ENCODE measurements around the gene BTG1. TPM values are rescaled to one million over a fixed set of nuclear protein-coding genes. Genes with fewer than 3 reads are reported as not detected.
A peak's percentile ranks its signal among the peaks of the same experiment; 100 is the strongest.
"Not testable (repeated sequence)": the region's sequence is repeated elsewhere in the genome, so short reads cannot be mapped to it uniquely, and the experiment has no call there.

Gene BTG1
- polyA plus RNA-seq, 3 donors: 189 to 242 (median 192) TPM

GRCh38 chr12:92094751-92095161, 50.9 kb downstream of the BTG1 start:
- H3K9ac ChIP-seq (ENCODE audit: insufficient read depth, low read length, poor library complexity, severe bottlenecking): no peak overlapping the region
- H4K20me1 ChIP-seq (ENCODE audit: insufficient read depth, low read length): no peaks in the 10 kb centered on the region
- H3K36me3 ChIP-seq (replicated peaks in 1 of 2; ENCODE audit: control insufficient read depth in 1 of 2, insufficient read depth in 2 of 2, low read length in 2 of 2): no peaks in the 10 kb centered on the region
- Mint-ChIP-seq H3K4me1 (peaks cover 20% of the 10 kb centered on the region), H3K36me3 (peaks cover 7 to 9% of the 10 kb centered on the region in 2 donors), H3K4me3 (no peak overlapping the region), H3K27ac (peak overlapping the region in 1 of 7 donors; percentile 68), H3K9me3 (peaks cover 0 to 4% (median 2%) of the 10 kb centered on the region in 7 donors), H3K27me3 (ENCODE audit: low read depth in 3 of 3) (peaks cover 0 to 2% (median 0%) of the 10 kb centered on the region in 3 donors)
- no peak overlapping the region for H3K4me2 ChIP-seq (replicated peaks; ENCODE audit: extremely low read depth, low read length, poor library complexity, severe bottlenecking)
- H3K4me1 ChIP-seq (ENCODE audit: control insufficient read depth in 1 of 2, insufficient read depth in 2 of 2, low read length in 2 of 2): peaks cover 11 to 15% of the 10 kb centered on the region in 2 donors
- H3K79me2 ChIP-seq (ENCODE audit: insufficient read depth, low read length): no peaks in the 10 kb centered on the region
- no peaks in the 10 kb centered on the region for H3K27me3 ChIP-seq (ENCODE audit: control insufficient read depth in 2 of 2, insufficient read depth in 2 of 2, low read length in 2 of 2)
- DNase-seq: no peak
- no peak overlapping the region for H3K27ac ChIP-seq (ENCODE audit: low read depth in 1 of 2, low read length in 2 of 2)
- H3K9me3 ChIP-seq (replicated peaks in 1 of 2; ENCODE audit: control insufficient read depth in 1 of 2, insufficient read depth in 1 of 2, low read length in 2 of 2): no peaks in the 10 kb centered on the region
- TF ChIP-seq CTCF (IDR thresholded peaks at IDR 0.05): no peak
- no peak overlapping the region for H3K4me3 ChIP-seq (replicated peaks in 1 of 3; ENCODE audit: low read depth in 2 of 3, low read length in 3 of 3)
- H2AFZ ChIP-seq (ENCODE audit: insufficient read depth, low read depth, low read length, poor library complexity, severe bottlenecking): no peak overlapping the region
- intact Hi-C loops (cut with micrococcal nuclease): no loop called here
- WGBS (ENCODE audit: insufficient coverage): no CpG with 5 or more reads among the region's 1 CpG

GRCh38 chr12:92094301-92094700, 51.3 kb downstream of the BTG1 start:
- H3K79me2 ChIP-seq (ENCODE audit: insufficient read depth, low read length); H3K4me3 ChIP-seq (replicated peaks in 1 of 3; ENCODE audit: low read depth in 2 of 3, low read length in 3 of 3); H3K27ac ChIP-seq (ENCODE audit: low read depth in 1 of 2, low read length in 2 of 2); H3K27me3 ChIP-seq (ENCODE audit: control insufficient read depth in 2 of 2, insufficient read depth in 2 of 2, low read length in 2 of 2); H3K4me3 Mint-ChIP-seq; H3K36me3 ChIP-seq (replicated peaks in 1 of 2; ENCODE audit: control insufficient read depth in 1 of 2, insufficient read depth in 2 of 2, low read length in 2 of 2); DNase-seq; H3K27me3 Mint-ChIP-seq (ENCODE audit: low read depth in 3 of 3); intact Hi-C loops (cut with micrococcal nuclease); H3K4me2 ChIP-seq (replicated peaks; ENCODE audit: extremely low read depth, low read length, poor library complexity, severe bottlenecking); H3K9ac ChIP-seq (ENCODE audit: insufficient read depth, low read length, poor library complexity, severe bottlenecking); H3K27ac Mint-ChIP-seq; H3K9me3 ChIP-seq (replicated peaks in 1 of 2; ENCODE audit: control insufficient read depth in 1 of 2, insufficient read depth in 1 of 2, low read length in 2 of 2); H2AFZ ChIP-seq (ENCODE audit: insufficient read depth, low read depth, low read length, poor library complexity, severe bottlenecking); H3K9me3 Mint-ChIP-seq; H3K36me3 Mint-ChIP-seq; H4K20me1 ChIP-seq (ENCODE audit: insufficient read depth, low read length): not testable (repeated sequence)
- H3K4me1 ChIP-seq (ENCODE audit: control insufficient read depth in 1 of 2, insufficient read depth in 2 of 2, low read length in 2 of 2): peaks cover 13 to 20% of the 10 kb centered on the region in 2 donors
- 6% methylated on average over 2 of the region's 3 CpGs for WGBS (ENCODE audit: insufficient coverage)
- H3K4me1 Mint-ChIP-seq: peaks cover 24% of the 10 kb centered on the region

Small RNA genes within 50 kb of the gene (small RNA-seq; reads per million reads assigned to genes)
- not detected for gene RF00019 (ENCODE audit: insufficient read length, low read depth)

Data from CD14-positive monocyte (primary cell).